AG20443 (cell line): ENCODE data around the gene PHC2.

Experiments
- DNase-seq: peaks from one replicate; pipeline ENCODE4 v3.0.0; 2012; ENCODE audit warnings: low spot score, mixed read lengths

Gene PHC2

DNA sequence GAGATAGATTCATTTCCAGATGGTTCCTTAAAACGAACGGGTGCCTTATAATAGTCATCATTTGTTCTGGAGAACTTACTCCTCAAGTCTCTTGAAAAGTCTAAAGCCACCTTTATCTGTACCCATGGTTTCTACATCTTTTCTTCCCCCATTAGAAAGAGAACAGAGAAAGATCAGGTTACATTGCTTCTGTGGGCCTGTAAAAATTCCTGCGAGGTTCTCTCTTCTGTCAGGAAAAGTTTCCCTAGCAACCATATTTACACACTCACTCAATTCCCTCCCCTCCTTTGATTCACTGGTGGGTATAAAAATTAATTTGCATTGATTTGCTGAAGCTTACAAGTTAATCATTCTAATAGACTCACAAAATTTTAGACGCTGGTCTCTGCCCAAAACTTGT, 6.7 kb downstream of the PHC2 start:
- no peak for DNase-seq

DNA sequence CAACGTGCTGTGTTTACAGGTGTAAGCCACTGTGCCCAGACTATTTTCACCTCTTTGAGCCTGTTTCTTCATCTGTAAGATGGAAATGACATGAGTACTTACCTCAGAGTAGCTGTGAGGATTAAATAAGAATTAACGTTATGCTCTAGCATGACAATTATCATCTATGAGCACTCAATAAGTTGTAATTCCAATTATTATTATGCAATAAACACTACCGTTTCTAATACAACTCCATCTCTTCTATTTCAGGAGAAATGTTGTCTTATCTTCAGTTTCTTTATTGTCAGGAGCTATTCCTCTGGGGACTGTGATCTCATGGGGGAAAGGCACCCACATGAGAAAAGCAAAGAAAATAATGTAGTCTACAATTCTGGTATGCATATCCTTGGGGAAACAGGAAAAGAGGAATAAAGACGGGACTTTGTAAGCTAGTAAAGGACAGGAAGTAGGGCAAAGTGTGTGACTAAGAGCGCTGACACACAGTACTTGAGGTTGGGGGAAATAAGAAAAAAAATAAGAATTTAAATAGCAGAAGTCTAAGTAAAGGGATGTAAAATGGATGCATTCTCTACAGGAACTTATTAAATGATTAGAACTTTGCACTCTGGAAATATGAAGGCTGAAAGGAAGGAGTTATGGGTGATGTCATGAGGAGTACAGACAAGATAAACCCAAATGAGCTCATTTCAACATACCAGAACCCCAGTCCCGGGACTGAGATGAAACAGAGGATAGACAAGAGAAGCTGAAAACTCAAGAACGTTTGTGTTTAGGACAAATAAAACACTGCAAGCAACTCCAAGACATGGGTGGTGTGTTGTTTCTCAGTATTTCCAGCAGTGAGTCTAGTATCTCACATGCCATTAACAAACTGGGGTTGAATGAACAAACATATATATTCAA, 9.8 kb downstream of the PHC2 start:
- no peak for DNase-seq

DNA sequence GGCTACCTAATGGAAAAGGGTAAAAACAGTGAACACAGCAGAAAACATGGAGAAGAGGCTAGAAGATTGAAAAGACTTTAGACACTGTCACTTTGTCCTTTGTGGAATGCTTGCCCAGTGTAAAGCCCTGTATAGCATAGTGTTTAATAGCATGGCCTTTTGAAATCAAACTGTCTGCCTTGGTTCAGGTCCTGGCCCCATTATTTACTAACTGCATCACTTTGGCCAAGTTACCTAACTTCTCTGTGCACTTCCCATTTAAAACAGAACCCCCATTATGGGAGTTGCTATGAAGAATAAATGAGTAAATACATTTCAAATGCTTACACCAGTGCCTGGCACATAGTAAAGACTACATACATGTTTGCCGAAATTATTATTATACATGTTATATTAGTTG, 12.1 kb downstream of the PHC2 start:
- DNase-seq, result no peak

DNA sequence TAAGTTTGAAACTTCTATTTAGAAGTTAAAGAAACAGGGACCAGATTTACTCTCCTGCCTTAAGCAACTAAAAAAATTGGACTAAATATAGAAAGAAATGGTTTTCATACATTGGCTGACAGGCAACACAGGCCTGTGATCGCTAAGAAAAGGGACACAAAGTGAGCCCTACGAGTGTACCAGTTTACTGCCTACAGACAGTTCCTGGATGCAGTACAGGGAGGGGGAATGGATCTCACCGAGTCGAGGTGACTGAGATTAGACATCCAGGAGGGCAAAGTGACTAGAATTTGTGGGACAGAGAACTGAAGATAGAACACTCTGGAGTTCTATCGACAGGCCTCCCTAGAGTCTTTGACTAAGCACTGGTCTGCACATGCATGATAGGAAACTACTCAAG, 16.0 kb downstream of the PHC2 start:
- no peak for DNase-seq

DNA sequence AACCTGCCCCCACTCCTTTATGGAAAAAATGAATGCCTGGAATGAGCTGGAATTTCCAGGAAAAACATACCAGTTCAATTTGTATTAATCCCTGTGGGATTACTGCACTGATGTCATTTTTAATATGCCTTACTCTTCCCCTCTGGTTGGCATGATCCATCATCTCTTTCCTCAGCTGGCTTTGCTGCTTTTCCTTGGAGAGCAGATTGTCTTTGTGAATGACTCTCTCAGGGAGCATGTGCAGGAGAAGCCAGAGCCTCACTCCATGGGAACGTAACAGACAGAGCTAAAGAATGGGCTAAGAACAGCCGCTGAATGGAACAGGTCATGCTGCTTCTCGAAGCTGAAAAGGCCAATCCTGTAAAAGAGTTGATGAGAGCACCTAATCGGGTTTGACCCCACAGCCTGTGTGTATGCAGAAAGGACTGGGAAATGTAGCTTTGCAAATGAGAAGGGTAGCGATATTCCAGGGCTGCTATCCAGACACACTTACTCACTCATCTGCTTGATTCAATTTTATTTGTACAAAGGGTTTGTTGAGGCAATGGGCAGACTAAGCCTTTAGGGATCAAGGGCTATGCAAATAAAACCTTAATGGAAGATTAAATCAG, 20.7 kb downstream of the PHC2 start:
- DNase-seq, result peak; percentile 78

DNA sequence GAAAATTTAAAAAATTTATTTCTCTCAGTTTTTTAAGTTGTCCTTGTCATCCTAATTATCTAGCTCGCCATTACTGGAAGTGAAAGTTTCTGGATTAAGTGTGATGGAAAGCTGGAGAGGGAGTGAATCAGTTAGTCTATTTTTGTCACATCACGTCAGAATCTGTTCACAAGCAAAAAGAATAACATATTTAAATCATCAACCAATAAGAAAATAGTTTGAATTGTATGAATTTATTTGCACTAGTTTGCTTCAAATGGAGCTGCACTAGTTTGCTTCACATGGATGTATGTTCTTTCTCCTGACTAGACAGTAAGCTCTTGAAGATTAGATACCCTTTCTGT, 22.8 kb downstream of the PHC2 start:
- DNase-seq, result no peak

DNA sequence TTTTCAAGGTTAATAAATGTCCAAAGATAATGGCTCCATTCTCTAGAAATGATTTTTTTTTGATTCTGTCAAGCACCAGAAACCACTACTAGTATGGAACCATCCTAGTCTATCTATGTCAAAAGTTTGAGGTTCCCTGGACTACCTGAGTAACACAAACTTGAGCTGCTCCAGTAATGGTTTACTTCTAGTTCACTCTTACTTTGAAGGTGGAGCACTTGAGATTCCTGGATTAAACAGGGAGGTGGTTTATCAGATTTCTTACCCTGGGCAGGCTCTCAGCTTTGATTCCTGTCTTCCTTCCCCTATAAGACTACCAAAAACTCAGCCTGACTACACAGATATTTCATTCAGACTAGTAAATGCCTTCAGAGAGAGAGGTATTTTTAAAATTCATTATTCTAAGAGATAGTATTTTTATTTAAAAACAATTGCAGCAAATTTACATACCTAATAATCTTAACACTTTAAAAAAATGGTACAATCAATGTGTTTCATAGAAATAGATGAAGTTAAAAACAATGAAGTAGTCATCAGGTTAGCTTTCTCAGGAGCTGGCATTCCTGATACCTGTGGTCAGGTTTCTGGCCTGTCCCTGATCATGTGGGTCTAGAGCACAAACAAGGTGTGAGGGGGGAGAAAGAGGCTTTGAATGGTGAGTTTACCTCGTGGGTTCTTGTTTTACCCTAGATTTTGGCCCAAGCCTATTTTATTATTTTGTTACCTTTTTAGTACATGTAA, 23.4 kb downstream of the PHC2 start:
- DNase-seq, result no peak

DNA sequence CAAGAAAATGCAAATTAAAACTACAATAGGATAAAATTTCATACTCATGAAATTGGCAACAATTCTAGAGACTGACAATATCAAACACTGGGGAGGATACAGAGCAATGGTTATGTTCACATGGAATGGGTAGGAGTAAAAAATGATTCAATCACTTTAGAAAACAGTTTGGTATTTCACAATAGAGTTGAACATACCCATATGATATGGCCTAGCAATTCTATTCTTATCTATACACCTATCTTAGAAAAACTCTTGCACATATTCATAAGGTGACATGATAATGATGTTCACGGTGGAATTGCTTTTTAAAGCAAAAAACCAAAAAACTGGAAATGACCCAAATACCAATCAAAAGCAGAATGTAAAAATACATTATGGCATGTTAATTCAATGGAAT, 28.7 kb downstream of the PHC2 start:
- DNase-seq, result no peak

DNA sequence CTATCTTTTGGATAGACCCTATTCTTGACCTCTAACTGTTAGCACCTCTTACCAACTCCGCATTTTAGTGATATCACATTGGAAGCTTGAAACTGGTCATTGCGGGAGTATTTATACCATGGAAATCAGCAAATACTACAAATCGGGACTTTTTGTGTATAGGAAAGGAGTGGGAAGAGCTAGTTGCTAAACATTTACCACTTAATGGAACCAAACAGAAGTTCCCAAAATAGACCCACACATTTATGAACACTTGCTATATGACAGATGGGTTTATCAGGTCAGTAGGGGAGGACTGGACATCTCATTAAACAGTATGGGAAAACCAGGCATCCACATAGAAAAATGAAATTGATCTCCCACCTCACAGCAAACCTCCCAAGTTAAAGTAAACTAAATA, 29.4 kb downstream of the PHC2 start:
- DNase-seq, result no peak

DNA sequence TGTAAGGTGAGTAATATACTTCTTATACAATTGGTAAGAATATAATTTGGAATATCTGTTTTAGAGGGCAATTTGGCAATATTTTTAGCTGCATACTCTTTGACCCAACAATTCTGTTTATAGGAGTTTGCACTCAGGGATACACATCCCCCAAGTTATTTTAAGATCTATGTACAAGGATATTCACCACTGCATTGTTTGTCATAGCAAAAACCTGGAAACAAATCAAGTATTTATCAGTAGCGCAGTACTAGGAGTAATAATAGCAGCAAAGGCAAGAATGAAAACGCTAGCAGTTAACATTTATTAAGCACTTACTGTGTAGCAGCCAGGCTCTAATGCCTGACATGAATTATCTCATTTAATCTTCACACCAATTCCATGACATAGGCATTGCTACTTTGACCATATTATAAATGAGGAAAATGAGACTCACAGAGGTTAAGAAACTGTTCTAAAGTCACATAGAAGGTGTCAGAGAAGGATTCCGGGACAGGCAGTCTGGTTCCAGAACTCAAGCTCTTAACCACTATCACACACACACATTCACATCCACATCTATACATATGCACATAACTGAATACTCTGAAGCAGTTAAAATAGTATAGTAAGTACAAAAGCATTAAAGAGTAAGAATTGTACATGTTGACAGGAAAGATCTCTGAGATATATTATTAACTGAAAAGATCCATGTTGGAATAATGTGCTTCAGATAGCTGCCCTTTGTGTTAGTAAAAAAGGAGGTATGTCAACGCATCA, 30.6 kb downstream of the PHC2 start:
- no peak for DNase-seq

DNA sequence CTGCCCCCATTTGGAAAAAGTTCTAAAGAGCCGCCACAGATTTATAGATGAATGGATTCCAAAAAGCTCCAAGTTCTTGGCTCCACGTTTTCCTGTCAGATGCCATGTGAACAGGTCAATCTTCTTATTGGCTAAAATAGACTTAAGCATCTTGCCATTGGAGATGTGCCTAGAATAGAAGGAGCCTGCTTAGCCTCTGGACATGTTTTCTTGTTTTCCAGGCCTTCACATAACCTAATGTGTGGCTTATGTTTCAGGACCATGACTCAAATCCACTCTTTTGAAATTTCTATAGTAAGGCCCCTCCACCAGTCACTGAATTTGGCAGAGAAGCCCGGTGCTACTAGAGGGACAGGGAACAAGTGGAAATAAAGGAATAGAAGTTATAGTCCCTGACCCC, 31.5 kb downstream of the PHC2 start:
- no peak for DNase-seq

DNA sequence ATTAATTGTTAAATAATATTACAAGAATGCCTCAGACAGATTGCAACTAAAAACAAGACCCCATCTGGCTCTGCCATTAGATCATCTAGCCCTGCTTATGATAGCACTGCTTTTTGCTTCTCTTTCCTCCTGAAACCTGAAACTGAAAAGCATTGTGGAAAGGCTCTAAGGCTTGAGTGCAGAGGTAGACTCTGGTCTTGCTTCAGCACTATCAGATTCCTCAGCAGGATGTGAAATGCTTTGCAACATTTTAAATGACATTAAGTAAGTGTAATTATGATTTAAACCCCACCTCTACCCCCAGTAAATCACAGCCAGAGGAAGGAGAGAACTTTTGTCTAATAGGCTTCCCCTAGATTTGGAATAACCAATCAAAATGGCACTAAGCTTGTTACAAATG, 32.9 kb downstream of the PHC2 start:
- DNase-seq, result no peak

DNA sequence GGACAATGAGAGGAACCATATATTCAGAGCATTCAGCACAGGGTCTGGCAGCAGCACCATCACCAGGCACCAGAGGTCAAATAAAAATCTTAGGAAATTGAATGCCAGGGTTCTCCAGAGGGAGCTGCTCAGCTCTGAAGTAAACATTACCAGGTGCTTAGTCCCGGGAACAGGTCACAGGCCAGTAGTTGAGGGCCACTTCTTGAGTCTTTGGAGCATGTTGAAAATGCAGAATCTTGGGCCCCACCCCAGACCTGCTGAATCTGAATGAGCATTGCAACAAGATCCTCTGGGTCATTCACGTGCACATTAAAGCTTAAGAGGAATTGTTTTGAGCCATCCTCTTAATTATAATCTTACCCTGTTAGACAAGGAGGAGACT, 33.8 kb downstream of the PHC2 start:
- DNase-seq, result no peak

DNA sequence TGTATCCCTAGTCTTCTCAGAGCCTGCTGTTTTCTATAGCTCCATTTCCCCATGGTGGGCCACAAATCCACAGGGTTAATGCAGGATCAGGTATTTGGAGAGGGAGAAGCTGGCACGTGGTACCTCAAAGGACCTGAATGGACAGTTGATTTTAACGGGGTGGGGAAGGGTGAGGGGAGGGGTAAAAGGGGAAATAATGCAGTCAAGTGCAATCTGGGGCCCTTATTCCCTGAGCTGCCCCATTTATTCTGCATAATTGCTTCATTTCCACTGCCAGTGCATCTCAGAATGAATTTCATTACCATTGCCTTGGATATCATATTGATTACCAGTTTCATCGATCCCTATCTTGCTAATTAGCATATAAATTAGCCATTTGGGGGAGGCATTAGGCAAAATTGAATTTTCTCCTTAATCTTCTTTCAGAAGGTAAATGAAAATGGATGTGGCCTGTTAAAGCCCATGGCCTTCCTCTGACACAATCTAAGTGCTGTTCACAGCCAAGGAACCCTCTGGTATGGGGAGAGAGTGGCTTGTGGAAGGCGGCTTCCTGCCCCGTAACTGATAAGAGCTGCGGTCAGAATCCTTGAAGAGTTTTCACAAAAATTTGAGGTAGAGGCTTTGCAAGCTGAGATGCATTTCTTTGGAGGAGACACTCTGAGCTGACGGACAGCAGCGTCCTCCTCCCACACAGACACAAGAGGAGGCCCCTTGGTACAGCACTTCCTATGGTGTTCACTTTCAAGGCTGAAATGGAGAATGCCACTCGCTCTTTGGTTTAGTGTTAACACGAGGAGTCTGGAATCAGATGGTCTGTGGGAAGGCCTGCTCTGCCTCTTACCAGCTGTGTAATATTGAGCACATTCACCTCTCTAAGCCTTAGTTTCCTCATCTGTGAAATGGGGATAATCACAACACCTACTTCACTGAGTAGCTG, 34.4 kb downstream of the PHC2 start:
- no peak for DNase-seq

DNA sequence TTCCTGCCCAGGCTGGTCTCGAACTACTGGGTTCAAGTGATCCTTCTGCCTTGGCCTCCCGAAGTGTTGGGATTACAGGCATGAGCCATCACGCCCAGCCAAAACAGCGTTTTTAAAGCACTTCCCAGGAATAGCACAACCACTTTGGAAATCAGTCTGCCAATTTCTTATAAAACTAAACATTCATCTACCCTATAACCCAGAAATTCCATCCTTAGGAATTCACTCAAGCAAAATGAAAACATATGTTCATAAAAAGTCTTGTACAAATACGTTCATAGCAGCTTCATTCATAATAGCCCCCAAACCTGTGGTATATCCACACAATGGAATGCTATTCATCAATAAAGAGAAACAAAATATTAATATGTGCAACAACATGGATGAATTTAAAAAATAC, 36.1 kb downstream of the PHC2 start:
- DNase-seq, result no peak

DNA sequence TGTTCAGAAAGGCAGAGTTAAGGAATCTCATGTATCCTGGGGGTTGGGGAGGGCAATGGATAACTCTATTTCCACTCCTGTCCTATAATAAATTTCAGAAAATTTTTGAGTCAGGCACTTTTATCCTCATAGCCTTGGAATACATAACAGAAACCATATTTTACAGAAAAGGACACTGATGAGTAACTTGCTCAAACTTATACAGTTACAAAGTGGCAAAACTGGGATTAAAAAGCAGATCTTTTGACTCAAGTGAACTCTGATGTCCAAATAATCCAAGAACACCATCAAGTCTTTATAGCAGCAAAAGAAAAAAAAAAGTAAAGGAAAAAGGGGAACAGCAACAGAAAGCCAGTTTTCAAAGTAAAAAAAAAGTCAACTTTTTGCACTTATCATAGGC, 36.9 kb downstream of the PHC2 start:
- no peak for DNase-seq

DNA sequence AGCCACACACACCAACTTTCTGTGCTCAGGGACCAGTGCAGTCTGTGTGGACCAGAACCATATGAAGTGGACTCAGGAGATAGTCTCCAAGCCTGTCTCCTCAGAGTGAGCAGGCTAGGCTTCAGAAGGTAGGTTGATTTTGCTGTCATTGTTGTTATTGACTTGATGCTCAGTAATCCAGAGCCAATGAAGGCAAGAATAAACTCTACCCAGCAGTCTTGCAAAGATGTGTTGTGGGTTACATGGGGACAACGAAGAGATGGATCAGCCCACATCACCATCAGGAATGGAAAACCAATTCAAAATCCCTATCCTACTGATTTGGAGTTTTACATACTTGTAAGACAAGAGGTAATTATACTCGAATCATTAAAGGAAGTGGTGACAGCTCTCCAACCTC, 37.4 kb downstream of the PHC2 start:
- DNase-seq, result no peak

DNA sequence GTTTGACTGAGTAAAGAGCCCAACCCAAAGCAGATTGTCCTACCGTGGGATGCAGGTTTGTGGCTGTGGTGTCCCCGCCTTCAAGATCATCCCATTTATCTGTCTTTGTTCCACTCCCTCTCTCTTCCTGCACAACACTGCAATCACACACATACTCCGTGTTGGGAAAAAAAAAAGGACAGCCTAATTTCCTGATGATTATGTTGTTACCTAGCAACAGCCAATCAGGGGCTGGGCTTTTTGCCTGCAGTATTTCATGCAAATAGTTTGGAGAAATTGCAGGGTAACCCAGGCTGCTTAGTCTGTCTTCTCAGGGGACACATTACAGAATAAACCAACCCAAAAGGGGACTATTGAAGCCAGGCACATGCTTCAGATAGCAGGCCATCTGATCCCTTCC, 38.3 kb downstream of the PHC2 start:
- no peak for DNase-seq

DNA sequence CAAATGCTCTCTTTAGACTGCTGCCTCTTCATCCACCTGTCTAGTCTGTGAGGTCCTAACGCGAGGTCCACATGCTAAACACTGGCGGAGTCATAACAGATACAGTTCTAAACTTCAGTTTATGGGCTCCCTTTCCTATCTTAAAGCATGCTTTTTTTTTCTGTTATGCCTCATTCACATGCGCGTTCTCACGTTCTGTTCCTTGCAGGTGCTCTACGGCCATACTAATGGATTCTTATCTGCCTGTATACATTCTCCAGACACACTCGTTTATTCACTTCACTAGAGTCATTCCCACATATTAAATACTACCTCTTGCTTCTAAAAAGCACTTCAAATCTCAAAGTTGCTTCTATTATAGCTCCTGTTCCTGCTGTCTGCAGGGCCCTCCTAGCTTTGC, 38.7 kb downstream of the PHC2 start:
- DNase-seq, result no peak

DNA sequence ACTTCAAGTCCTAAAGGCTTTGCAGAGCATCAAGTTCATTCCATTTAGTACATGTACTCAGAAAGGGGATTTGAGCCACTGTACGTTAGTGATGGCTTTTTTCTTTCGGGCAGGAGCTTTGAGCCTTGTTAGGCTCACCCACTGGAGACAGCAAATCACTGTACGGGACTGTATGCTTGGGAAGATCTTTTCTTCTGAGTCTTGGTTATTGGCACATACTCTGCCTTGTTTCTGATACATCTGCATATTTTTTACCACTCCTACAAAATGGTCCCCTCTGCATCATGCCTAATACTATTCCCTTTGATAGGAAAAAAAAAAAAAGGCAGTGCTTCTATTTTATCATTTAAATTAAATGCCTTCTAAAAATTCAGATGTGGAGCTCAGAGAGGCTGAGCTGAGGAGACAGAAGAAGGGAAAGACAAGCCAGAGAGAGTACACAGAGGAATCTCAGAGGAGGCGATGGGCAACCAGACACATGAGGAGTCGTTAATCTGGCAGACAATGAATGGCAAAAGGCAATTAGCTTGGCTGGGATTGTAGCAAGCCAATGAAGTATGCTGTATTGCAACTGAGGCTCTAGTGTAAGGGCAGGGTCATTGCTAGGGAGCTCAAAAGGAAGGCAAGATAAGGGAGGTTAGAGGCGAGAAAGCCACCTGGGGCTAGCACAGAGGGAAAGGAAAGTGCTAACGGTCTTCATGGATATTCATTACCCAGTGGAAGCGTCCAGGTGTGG, 39.4 kb downstream of the PHC2 start:
- DNase-seq, result no peak

DNA sequence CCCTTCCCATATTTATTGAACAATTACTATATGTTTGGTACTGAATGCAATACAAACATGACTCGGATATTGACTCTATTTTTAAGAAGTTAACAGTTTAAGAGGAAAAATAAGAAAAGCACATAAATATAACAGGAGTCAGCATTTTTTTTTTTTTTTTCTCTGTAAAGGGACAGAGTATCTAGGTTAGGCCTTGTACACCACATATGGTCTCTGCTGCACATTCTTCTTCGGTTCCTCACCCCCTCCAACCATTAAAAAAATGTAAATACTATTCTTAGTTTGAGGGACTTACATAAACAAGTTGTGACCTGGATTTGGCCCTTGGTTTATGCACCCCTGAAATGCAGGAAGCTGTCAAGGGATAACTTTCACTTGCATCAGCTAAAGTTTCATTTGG, 40.4 kb downstream of the PHC2 start:
- DNase-seq, result no peak
